Occipital lobe (tissue), 2 donors: ENCODE measurements around the gene SPOP. TPM values are rescaled to one million over a fixed set of nuclear protein-coding genes. Genes with fewer than 3 reads are reported as not detected.
"Not testable (repeated sequence)": the region's sequence is repeated elsewhere in the genome, so short reads cannot be mapped to it uniquely, and the experiment has no call there.

ENCODE experiments used
- DNase-seq: peaks from one replicate; lab custom pipeline; 2025; lab: John Stamatoyannopoulos, UW
- total RNA-seq: library from RNA; depleted of rRNA; stranded (reverse); fragments of >200 nt; gene quantifications from one replicate; pipeline ENCODE4 v1.2.3, GENCODE V29; 2014

The SPOP gene
- total RNA-seq, 1 donor from 2014 or later, result 123 TPM

GRCh38 chr17:49553676-49554335, 124.1 kb downstream of the SPOP start:
- no peak for DNase-seq

GRCh38 chr17:49552070-49552751, 125.7 kb downstream of the SPOP start:
- no peak for DNase-seq

- DNase-seq, result no peak
These were observed 126.5 kb downstream of the SPOP start for GRCh38 chr17:49551221-49552069.

GRCh38 chr17:49550764-49551163, 127.1 kb downstream of the SPOP start:
- not testable (repeated sequence) for DNase-seq

GRCh38 chr17:49549691-49550678, 127.9 kb downstream of the SPOP start:
- DNase-seq, result no peak

- DNase-seq, result no peak
These were observed 128.6 kb downstream of the SPOP start for GRCh38 chr17:49549311-49549605.

Other genes with a start within 250 kb of the SPOP start
- 3.3 TPM for gene NGFR, start 182.8 kb downstream of the SPOP start, total RNA-seq
- 17.9 TPM for gene NXPH3, start 102.2 kb downstream of the SPOP start, total RNA-seq
- 39.0 TPM for gene SLC35B1, start 29.9 kb upstream of the SPOP start, total RNA-seq
- 0.62 TPM for gene FAM117A, start 86.0 kb upstream of the SPOP start, total RNA-seq
- gene KAT7, start 110.6 kb upstream of the SPOP start, total RNA-seq, result 49.0 TPM
- gene TAC4, start 170.0 kb upstream of the SPOP start, total RNA-seq, result not detected